Mesendoderm (in vitro differentiated cells): ENCODE measurements around the gene PRADC1. TPM values are rescaled to one million over a fixed set of nuclear protein-coding genes. Genes with fewer than 3 reads are reported as not detected.

Experiments
- DNase-seq: peaks from one replicate; pipeline ENCODE4 v3.0.0; 2013
- H2AK5ac ChIP-seq: 2 replicates; pipeline ENCODE4 v1.6.1; 2013; ENCODE audit warnings: low read length, inconsistent platforms
- H2BK120ac ChIP-seq: 2 replicates; pipeline ENCODE4 v1.6.1; 2013; ENCODE audit warnings: low read depth, mild to moderate bottlenecking, low read length, moderate library complexity, mixed read lengths
- H2BK15ac ChIP-seq: replicated peaks from 2 replicates; pipeline ENCODE4 v1.6.1; 2013; ENCODE audit warnings: low read depth, mild to moderate bottlenecking, moderate library complexity
- H2BK5ac ChIP-seq: 2 replicates; pipeline ENCODE4 v1.6.1; 2013; ENCODE audit warnings: low read length, inconsistent platforms
- H3K18ac ChIP-seq: 2 replicates; pipeline ENCODE4 v1.6.1; 2013; ENCODE audit warnings: mild to moderate bottlenecking, low read length, mixed read lengths
- H3K23ac ChIP-seq: one replicate; pipeline ENCODE4 v1.6.1; 2013; ENCODE audit warnings: low read length
- H3K27ac ChIP-seq: 2 replicates; pipeline ENCODE4 v1.5.1; 2013; ENCODE audit warnings: low read depth, mild to moderate bottlenecking, inconsistent platforms, low read length, moderate library complexity
- H3K27me3 ChIP-seq: 2 replicates; pipeline ENCODE4 v1.6.1; 2013; ENCODE audit warnings: low read length, control low read depth, mild to moderate bottlenecking, inconsistent platforms; ENCODE audit not compliant: insufficient read depth, poor library complexity
- H3K36me3 ChIP-seq: 2 replicates; pipeline ENCODE4 v1.6.1; 2013; ENCODE audit warnings: low read length, inconsistent platforms; ENCODE audit not compliant: control insufficient read depth, insufficient read depth
- H3K4ac ChIP-seq: one replicate; pipeline ENCODE4 v1.6.1; 2013; ENCODE audit warnings: low read depth, mild to moderate bottlenecking, low read length, moderate library complexity
- H3K4me1 ChIP-seq: 2 replicates; pipeline ENCODE4 v1.6.1; 2013; ENCODE audit warnings: low read depth, low read length, inconsistent platforms; ENCODE audit not compliant: control insufficient read depth
- H3K4me2 ChIP-seq: 2 replicates; pipeline ENCODE4 v1.6.1; 2013; ENCODE audit warnings: low read length
- H3K4me3 ChIP-seq: 2 replicates; pipeline ENCODE4 v1.5.1; 2013; ENCODE audit warnings: mild to moderate bottlenecking, low read length
- H3K56ac ChIP-seq: one replicate; pipeline ENCODE4 v1.6.1; 2013; ENCODE audit warnings: low read length
- H3K79me1 ChIP-seq: 2 replicates; pipeline ENCODE4 v1.6.1; 2013; ENCODE audit warnings: low read length, inconsistent platforms
- H3K79me2 ChIP-seq: 2 replicates; pipeline ENCODE4 v1.6.1; 2013; ENCODE audit warnings: mild to moderate bottlenecking, low read length; ENCODE audit not compliant: control insufficient read depth, insufficient read depth
- H3K9ac ChIP-seq: 2 replicates; pipeline ENCODE4 v1.6.1; 2013; ENCODE audit warnings: low read length, inconsistent platforms
- H4K5ac ChIP-seq: one replicate; pipeline ENCODE4 v1.6.1; 2013; ENCODE audit warnings: low read length
- H4K8ac ChIP-seq: one replicate; pipeline ENCODE4 v1.6.1; 2013; ENCODE audit warnings: low read depth, mild to moderate bottlenecking, control low read depth, low read length, moderate library complexity
- WGBS: extraction: QIAGEN DNeasy Blood & Tissue Kit; methylation state at CpG from one replicate; pipeline ENCODE4 v1.1.7; 2013; ENCODE audit warnings: low lambda C conversion rate, missing lambda C conversion rate; ENCODE audit not compliant: insufficient coverage; ENCODE audit errors: extremely low coverage; 5-methylcytosine and 5-hydroxymethylcytosine counted together
- polyA plus RNA-seq, 2 experiments: library from polyadenylated mRNA; stranded (reverse); fragments of 200-250 nt; gene quantifications; one replicate each; pipeline ENCODE4 v1.2.3, GENCODE V29; 2013

The PRADC1 gene
- polyA plus RNA-seq (2013, experiment 1 of 2), result 5.6 TPM
- polyA plus RNA-seq (2013, experiment 2 of 2), result 5.6 TPM

DNA sequence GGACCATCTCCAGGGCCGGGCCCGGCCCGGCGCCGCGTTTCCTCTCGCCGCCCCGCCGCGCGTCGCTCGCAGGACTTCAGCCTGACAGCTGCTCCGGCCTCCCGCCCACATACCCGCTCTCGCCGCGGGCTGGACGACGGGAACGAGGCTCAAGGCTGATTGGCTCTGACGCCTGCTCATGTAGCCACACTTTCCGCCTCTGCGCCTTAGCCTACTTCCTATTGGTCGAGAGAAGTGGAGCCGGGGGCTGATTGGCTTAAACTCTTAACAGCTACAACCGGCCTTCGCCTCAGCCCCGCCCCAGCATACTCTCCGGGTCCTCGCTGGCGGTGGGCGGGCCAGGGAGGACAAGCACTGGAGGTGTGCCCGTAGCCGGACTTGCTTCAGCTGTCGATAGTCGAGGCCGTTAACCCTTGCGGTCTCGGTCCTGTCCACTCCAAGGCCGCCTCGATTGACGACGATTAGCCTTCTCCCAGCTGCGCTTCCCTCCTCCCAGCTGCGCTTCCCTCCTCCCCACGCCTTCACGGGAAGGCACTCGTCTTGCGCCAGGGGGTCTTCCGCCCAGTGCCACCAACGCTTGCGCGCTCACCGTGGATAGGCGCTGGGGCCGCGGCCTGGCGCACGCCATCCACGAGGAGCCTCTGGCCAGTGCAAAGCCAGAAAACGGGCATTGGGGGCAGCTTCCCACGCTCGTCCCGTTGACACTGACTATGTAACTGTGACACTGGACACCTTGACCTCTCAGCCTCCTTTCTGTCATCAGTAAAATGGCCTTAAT lies at the start of gene PRADC1:
PRADC1 (minus strand) TSS at position 86 of the 778 bp plus-strand sequence; CDS start at position 7, 79 bp downstream.
- Histone ChIP-seq H3K79me1 (peaks cover 4% of the 10 kb centered on the region), H2BK120ac (no peak within 1 kb of the TSS), H2AK5ac (no peak within 1 kb of the TSS), H4K8ac (no peak within 1 kb of the TSS), H3K23ac (peak within 1 kb of the TSS; percentile 89), H3K27ac (peak within 1 kb of the TSS; percentile 10), H3K79me2 (peaks cover 41% of the 10 kb centered on the region), H2BK5ac (peak within 1 kb of the TSS; percentile 77), H3K4me2 (peak within 1 kb of the TSS; percentile 100), H2BK15ac (no peak within 1 kb of the TSS), H3K4me1 (peaks cover 11% of the 10 kb centered on the region), H3K27me3 (no peaks in the 10 kb centered on the region), H3K4me3 (peak within 1 kb of the TSS; percentile 43), H3K4ac (no peak within 1 kb of the TSS), H3K9ac (peak within 1 kb of the TSS; percentile 92), H3K56ac (peak within 1 kb of the TSS; percentile 95), H3K18ac (no peak within 1 kb of the TSS), H4K5ac (peak within 1 kb of the TSS; percentile 72), H3K36me3 (no peaks in the 10 kb centered on the region)
- peak; percentile 100 for DNase-seq
- no CpG with 5 or more reads among the region's 67 CpGs for WGBS

GRCh38 chr2:73281244-73281643 lies 48.2 kb upstream of the PRADC1 start:
- Histone ChIP-seq H3K4me1 (peaks cover 2% of the 10 kb centered on the region), H2BK120ac (no peak overlapping the region), H2BK5ac (no peak overlapping the region), H3K4ac (no peak overlapping the region), H3K79me2 (no peaks in the 10 kb centered on the region), H3K18ac (no peak overlapping the region), H2BK15ac (no peak overlapping the region), H3K27me3 (no peaks in the 10 kb centered on the region), H3K36me3 (no peaks in the 10 kb centered on the region), H4K5ac (no peak overlapping the region), H3K4me2 (no peak overlapping the region), H2AK5ac (no peak overlapping the region), H3K79me1 (no peaks in the 10 kb centered on the region), H4K8ac (no peak overlapping the region), H3K9ac (no peak overlapping the region), H3K27ac (no peak overlapping the region), H3K56ac (no peak overlapping the region), H3K4me3 (no peak overlapping the region), H3K23ac (no peak overlapping the region)
- no peak for DNase-seq

- H3K23ac ChIP-seq, result no peak overlapping the region
- no peak overlapping the region for H2BK5ac ChIP-seq
- no peak overlapping the region for H2BK120ac ChIP-seq
- H3K36me3 ChIP-seq, result no peaks in the 10 kb centered on the region
- peaks cover 2% of the 10 kb centered on the region for H3K4me1 ChIP-seq
- no peak overlapping the region for H4K5ac ChIP-seq
- no peaks in the 10 kb centered on the region for H3K79me1 ChIP-seq
- H3K4me2 ChIP-seq, result no peak overlapping the region
- H4K8ac ChIP-seq, result no peak overlapping the region
- no peak overlapping the region for H2AK5ac ChIP-seq
- H3K4ac ChIP-seq, result no peak overlapping the region
- no peak overlapping the region for H3K18ac ChIP-seq
- WGBS, result no CpG with 5 or more reads among the region's 9 CpGs
- H3K9ac ChIP-seq, result no peak overlapping the region
- no peak overlapping the region for H3K56ac ChIP-seq
- no peak overlapping the region for H3K4me3 ChIP-seq
- no peak for DNase-seq
- H3K27me3 ChIP-seq, result no peaks in the 10 kb centered on the region
- H2BK15ac ChIP-seq, result no peak overlapping the region
- no peak overlapping the region for H3K27ac ChIP-seq
- no peaks in the 10 kb centered on the region for H3K79me2 ChIP-seq
These were observed 46.8 kb upstream of the PRADC1 start for GRCh38 chr2:73279852-73280251.

GRCh38 chr2:73272270-73272669 lies 39.2 kb upstream of the PRADC1 start:
- no peak overlapping the region for H2BK120ac ChIP-seq
- H3K4me1 ChIP-seq, result no peaks in the 10 kb centered on the region
- H3K56ac ChIP-seq, result no peak overlapping the region
- WGBS, result no CpG with 5 or more reads among the region's 1 CpG
- H4K5ac ChIP-seq, result no peak overlapping the region
- peaks cover 13% of the 10 kb centered on the region for H3K27me3 ChIP-seq
- H3K23ac ChIP-seq, result no peak overlapping the region
- H2BK5ac ChIP-seq, result no peak overlapping the region
- H3K79me2 ChIP-seq, result no peaks in the 10 kb centered on the region
- no peak overlapping the region for H2AK5ac ChIP-seq
- DNase-seq, result no peak
- no peak overlapping the region for H3K4me2 ChIP-seq
- no peak overlapping the region for H3K4me3 ChIP-seq
- no peak overlapping the region for H3K9ac ChIP-seq
- H2BK15ac ChIP-seq, result no peak overlapping the region
- H4K8ac ChIP-seq, result no peak overlapping the region
- H3K4ac ChIP-seq, result no peak overlapping the region
- no peak overlapping the region for H3K18ac ChIP-seq
- H3K79me1 ChIP-seq, result no peaks in the 10 kb centered on the region
- H3K36me3 ChIP-seq, result no peaks in the 10 kb centered on the region
- no peak overlapping the region for H3K27ac ChIP-seq

GRCh38 chr2:73269686-73270465 lies 36.8 kb upstream of the PRADC1 start:
- H3K9ac ChIP-seq, result peak overlapping the region; percentile 29
- H2BK15ac ChIP-seq, result no peak overlapping the region
- no peaks in the 10 kb centered on the region for H3K79me1 ChIP-seq
- no peak overlapping the region for H3K56ac ChIP-seq
- H3K27me3 ChIP-seq, result peaks cover 13% of the 10 kb centered on the region
- no peak overlapping the region for H2BK120ac ChIP-seq
- no CpG with 5 or more reads among the region's 22 CpGs for WGBS
- H3K4me1 ChIP-seq, result no peaks in the 10 kb centered on the region
- H2BK5ac ChIP-seq, result no peak overlapping the region
- H3K27ac ChIP-seq, result no peak overlapping the region
- H4K5ac ChIP-seq, result no peak overlapping the region
- H3K4ac ChIP-seq, result no peak overlapping the region
- H4K8ac ChIP-seq, result no peak overlapping the region
- peak overlapping the region; percentile 39 for H3K4me2 ChIP-seq
- H3K4me3 ChIP-seq, result no peak overlapping the region
- H2AK5ac ChIP-seq, result no peak overlapping the region
- DNase-seq, result no peak
- H3K79me2 ChIP-seq, result no peaks in the 10 kb centered on the region
- H3K18ac ChIP-seq, result no peak overlapping the region
- H3K36me3 ChIP-seq, result no peaks in the 10 kb centered on the region
- no peak overlapping the region for H3K23ac ChIP-seq
